Raji (cell line): ENCODE results near the gene SERPINB1.

ENCODE experiments used
- POLR2A ChIP-seq: IDR thresholded peaks from 2 replicates; pipeline ENCODE4 v1.6.1; 2011; ENCODE audit warnings: low read depth, low read length, control low read depth; ENCODE audit not compliant: insufficient read depth

Gene SERPINB1

GRCh38 chr6:2854396-2854982, 12.8 kb upstream of the SERPINB1 start:
- 0 out of 2 replicates have a peak, but pooled peaks have one; percentile 13 for TF ChIP-seq POLR2A

- TF ChIP-seq POLR2A: no peak
Measured at GRCh38 chr6:2853769-2854395, 12.2 kb upstream of the SERPINB1 start.

GRCh38 chr6:2852921-2853322, 11.3 kb upstream of the SERPINB1 start:
- TF ChIP-seq POLR2A: no peak

- no peak for TF ChIP-seq POLR2A
Measured at GRCh38 chr6:2852514-2852855, 10.8 kb upstream of the SERPINB1 start.

GRCh38 chr6:2851727-2852513, 10.3 kb upstream of the SERPINB1 start:
- TF ChIP-seq POLR2A: no peak

- no peak for TF ChIP-seq POLR2A
Measured at GRCh38 chr6:2850538-2851113, 9.0 kb upstream of the SERPINB1 start.

- TF ChIP-seq POLR2A: 0 out of 2 replicates have a peak, but pooled peaks have one; percentile 26
Measured at GRCh38 chr6:2848851-2849250, 7.2 kb upstream of the SERPINB1 start.

- TF ChIP-seq POLR2A: no peak
Measured at GRCh38 chr6:2845880-2846208, 4.2 kb upstream of the SERPINB1 start.

GRCh38 chr6:2844008-2844407, 2.3 kb upstream of the SERPINB1 start:
- TF ChIP-seq POLR2A: no peak

GRCh38 chr6:2843138-2843740, 1.6 kb upstream of the SERPINB1 start:
- no peak for TF ChIP-seq POLR2A

- no peak for TF ChIP-seq POLR2A
Measured at GRCh38 chr6:2842139-2842552, 483 bp upstream of the SERPINB1 start.

GRCh38 chr6:2840749-2841061, 958 bp downstream of the SERPINB1 start:
- TF ChIP-seq POLR2A: no peak

- no peak for TF ChIP-seq POLR2A
Measured at GRCh38 chr6:2839982-2840748, 1.5 kb downstream of the SERPINB1 start.

- no peak for TF ChIP-seq POLR2A
Measured at GRCh38 chr6:2839195-2839981, 2.3 kb downstream of the SERPINB1 start.
